ENCODE measurements around the gene ZCCHC10.

DNA sequence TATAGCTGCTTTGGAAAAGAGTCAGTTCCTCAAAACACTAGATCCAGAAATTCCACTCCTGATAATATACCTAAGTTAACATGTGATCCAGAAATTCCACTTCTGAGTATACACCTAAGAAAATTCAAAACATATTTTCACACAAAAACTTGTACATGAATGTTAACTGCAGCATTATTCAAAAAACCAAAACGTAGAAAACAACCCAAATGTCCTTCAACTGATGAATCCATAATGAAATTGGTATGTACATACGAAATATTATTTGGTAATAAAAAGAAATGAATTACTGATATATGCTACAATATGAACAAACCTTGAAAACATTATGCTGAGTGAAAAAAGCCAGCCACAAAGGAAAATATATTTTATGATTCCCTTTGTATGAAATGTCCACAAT is 46.4 kb downstream of the ZCCHC10 start:
- TF ChIP-seq ZNF217 (CRISPR knock-in tag; IDR thresholded peaks at IDR 0.05) (no peak), ARID2 (IDR thresholded peaks at IDR 0.05) (no peak), CBFB (CRISPR knock-in tag; IDR thresholded peaks at IDR 0.05) (no peak)
